Embryonic facial prominence (tissue), 1 donor: ENCODE results near the gene SYT2.
"Not testable (repeated sequence)": the region's sequence is repeated elsewhere in the genome, so short reads cannot be mapped to it uniquely, and the experiment has no call there.

Experiments used
- DNase-seq: peaks from one replicate; pipeline ENCODE4 v3.0.0-alpha.2; 2016; ENCODE audit errors: extremely low spot score

SYT2 gene

DNA sequence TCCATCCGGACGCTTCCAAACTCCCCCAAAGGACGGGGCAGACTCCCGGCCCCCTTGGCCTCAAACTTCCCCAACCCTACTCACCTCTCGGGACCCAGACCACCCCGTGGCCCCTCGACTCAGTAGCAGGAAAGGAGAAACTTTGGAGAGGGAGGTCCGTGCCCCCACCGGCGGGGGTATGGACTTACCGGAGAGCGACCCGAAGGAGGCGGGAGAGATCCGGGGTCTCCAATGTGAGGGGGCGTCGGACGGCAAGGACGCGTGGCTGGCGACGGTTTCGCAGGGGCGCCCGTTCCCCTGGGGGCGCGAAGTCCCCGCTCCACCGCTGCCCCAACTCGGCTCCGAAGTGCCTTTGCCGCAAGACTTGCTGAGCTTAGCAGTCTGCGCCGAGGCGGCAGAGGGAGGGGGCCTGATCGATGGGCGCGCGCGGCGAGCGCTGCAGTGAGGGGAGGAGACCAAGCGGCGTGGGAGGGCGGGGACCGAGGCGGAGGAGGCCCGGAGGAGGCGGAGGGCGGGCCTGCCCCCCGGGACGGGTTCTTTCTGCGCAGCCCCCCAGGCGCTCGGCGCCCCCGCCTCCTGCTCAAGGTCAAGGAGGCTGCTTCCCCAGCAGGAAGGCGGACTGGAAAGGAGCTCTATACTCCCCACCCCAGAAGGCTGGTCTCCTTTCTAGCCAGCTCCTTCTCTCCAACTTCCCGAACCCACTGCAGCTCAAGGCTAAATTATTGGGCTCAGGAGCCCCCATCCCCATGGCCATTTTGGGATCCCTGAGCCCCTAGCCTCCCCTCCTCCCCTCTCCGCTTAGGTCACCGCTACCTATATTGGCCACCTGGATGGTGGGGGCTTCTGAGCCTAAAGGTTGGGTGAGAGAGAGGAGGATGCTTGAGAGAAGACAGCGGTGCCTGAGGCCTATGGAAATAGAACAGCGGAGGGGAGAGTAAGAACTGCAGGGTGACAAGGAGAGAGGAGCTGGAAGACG, at the start of gene SYT2:
SYT2 (minus strand) TSS at position 385 of the 976 bp plus-strand sequence. CDS start 104,682 bp downstream, outside the sequence.
- DNase-seq: no peak

DNA sequence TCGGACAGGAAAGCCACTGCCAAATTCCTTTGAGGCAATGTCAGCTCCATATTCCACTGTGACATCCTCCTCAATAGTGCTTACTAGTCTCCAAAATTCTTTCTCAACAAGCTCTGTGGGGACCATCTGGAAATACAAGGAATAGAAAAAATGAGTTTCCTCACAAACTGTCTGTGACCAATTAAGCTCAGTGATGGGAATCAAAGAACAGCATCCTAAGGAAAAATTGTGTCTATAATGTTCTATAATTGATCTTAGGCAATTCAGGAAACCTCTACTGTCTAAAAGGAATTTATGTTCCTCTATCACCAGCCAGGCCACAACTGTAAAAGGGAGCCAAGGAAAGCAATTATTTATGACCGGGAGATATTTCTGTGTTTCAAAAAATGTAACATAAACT, 46.1 kb upstream of the SYT2 start:
- no peak for DNase-seq

DNA sequence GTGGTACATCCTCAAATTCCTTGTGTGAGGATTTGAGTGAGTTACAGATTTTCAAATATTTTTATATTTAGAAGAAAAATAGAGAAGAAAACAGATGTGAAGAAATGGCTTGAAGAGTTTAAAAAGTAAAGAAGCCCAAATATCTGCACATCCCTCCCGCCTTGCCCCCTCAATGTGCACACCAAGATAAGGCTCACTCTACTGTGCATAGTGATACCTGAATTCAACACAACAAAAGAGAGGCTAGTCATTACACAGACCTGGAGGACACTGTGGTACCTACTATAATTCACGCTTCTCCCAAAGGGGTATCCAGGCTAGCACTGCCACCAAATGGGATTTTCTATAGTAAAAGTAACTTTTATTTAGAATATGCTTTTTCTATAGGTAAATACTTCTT, 44.0 kb upstream of the SYT2 start:
- no peak for DNase-seq

DNA sequence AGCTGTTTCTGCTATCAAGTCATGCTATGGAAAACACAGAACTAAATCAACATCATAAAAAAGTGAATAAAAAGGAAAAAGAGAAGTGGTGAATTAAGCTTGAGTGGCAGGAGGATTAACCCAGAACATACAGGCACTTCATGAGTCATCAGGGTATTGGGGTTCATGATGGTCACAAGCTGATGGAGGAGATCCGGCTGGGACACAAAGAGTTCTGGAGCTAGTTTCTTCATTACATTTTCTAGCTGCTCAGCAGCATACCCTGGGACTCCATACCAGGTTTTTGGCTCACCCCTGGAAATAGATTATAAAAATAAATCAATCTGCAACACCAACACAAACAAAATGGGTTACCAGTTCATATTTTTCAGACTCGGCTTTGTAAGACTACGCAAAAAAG, 42.5 kb upstream of the SYT2 start:
- no peak for DNase-seq

GRCh38 chr1:202750761-202751160, 40.5 kb upstream of the SYT2 start:
- no peak for DNase-seq

- no peak for DNase-seq
Observed at GRCh38 chr1:202750024-202750423, 39.8 kb upstream of the SYT2 start.

DNA sequence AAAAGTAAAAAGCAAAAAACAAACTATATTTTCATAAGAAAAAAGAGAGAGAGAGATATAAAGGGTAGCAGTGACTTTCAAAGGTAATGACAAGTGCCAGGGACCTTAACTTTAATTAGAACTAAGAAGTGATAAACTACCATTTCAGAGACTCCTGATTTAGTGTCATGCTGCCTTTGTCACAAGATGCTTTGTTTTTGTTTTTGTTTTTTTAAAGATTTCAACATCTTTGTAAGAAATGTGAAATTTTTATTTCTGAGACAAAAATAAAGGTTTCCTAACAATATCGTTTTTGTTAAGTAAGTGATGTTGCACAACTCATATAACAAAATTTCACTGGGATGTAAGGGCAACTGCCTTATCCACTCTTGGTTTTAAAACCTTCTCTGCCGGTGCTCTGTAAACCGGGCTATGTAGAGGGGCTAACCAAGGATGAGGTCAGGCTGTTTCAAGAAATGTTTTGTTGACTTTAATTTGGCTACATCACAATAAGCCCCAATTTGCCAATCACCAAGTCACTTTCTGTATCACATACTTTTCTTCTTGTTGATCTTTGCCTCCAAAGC, 35.2 kb upstream of the SYT2 start:
- DNase-seq: no peak

DNA sequence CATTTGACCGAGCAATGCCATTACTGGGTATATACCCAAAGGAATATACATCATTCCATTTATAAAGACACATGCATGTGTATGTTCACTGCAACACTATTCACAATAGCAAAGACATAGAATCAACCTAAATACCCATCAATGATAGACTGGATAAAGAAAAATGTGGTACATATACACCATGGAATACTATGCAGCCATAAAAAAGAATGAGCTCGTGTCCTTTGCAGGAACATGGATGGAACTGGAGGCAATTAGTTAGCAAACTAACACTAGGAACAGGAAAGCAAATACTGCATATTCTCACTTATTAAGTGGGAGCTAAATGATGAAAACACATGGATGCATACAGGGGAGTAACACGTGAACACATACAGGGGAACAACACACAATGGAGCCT, 34.5 kb upstream of the SYT2 start:
- not testable (repeated sequence) for DNase-seq

GRCh38 chr1:202742496-202742895, 32.2 kb upstream of the SYT2 start:
- no peak for DNase-seq

DNA sequence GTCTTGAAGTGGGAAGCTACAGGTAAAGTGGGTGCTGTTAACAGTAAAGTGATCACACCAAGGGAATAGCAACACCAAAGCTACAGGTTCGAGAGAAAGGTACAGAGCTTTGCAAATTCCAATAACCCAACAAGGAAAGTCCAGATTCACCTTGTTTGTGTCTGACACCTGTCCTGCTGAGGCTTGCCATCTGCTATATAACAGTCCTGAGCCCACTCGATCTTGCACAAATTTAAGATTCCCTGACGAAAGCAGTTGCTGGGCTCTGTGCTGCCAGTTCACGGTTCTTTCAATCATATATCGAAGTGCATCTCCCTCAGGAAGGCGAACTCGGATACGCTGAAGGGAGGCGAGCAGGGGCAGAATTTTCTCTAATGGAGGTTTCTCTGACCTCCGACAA, 23.0 kb upstream of the SYT2 start:
- no peak for DNase-seq

GRCh38 chr1:202728951-202729350, 18.7 kb upstream of the SYT2 start:
- DNase-seq: no peak

- no peak for DNase-seq
Observed at GRCh38 chr1:202725526-202725925, 15.3 kb upstream of the SYT2 start.

- DNase-seq: no peak
Observed at GRCh38 chr1:202723708-202724107, 13.5 kb upstream of the SYT2 start.

- not testable (repeated sequence) for DNase-seq
Observed at GRCh38 chr1:202723046-202723445, 12.8 kb upstream of the SYT2 start.

- DNase-seq: no peak
Observed at GRCh38 chr1:202716654-202717053, 6.4 kb upstream of the SYT2 start.

DNA sequence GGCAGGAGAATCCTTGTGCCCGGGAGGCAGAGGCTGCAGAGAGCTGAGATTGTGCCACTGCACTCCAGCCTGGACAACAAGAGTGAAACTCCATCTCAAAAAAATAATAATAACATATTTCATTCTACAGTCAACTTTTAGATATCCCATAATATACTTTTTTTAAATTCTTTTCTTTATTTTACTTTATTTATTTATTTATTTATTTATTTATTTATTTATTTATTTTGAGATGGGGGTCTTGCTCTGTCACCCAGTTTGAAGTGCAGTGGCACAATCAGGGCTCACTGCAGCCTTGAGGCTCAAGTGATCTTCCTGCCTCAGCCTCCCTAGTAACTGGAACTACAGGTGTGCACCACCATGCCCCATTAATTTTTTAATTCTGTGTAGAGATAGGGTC, 3.9 kb upstream of the SYT2 start:
- not testable (repeated sequence) for DNase-seq

DNA sequence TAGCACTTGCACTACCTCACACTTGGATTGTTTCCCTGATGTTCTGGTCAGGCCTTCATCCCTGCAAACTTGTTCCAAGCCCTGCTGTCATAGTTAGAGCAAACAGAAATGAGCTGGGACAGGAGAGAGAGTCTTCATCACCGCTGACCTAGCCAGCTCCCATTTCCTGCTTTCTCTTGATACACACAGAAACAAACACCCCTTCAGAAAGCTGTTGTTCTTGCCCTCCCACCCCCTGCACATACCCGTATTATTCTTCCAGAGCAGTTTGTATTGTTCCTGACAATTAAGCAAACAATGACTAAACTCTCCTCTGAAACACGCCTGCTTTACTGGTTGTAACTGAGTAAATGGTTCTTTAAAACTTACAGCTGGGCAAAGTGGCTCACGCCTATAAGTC, 2.9 kb upstream of the SYT2 start:
- DNase-seq: no peak

GRCh38 chr1:202711949-202712635, 1.8 kb upstream of the SYT2 start:
- DNase-seq: no peak

- DNase-seq: no peak
Observed at GRCh38 chr1:202709276-202710041, 795 bp downstream of the SYT2 start.

- DNase-seq: no peak
Observed at GRCh38 chr1:202708456-202709275, 1.6 kb downstream of the SYT2 start.

DNA sequence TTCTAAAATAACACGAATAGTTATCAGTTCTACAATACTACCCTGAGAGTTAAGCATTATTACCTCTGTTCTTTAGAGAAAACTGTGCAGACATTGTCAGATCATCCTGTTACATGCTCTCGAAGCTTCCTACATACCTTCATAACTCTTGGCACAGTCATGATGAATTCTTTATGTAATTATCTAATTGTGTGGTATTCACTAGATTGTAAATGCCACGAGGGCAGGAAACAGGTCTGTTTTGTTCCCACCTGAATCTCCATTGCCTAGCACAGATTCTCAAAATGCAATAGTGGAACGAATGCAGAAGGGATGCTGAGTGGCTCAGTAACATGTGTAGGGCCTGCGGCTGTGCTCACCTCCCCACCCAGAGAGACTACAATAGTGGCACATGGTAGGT, 3.4 kb downstream of the SYT2 start:
- no peak for DNase-seq
